Activated naive CD4-positive, alpha-beta T cell treated with Interleukin-2 at 50 U/mL for 16 hours (primary cell): ENCODE results near the gene XPNPEP2.

Source experiments
- DNase-seq: peaks from one replicate; pipeline ENCODE4 v3.0.0-alpha.2; 2020

XPNPEP2 gene, protein sequence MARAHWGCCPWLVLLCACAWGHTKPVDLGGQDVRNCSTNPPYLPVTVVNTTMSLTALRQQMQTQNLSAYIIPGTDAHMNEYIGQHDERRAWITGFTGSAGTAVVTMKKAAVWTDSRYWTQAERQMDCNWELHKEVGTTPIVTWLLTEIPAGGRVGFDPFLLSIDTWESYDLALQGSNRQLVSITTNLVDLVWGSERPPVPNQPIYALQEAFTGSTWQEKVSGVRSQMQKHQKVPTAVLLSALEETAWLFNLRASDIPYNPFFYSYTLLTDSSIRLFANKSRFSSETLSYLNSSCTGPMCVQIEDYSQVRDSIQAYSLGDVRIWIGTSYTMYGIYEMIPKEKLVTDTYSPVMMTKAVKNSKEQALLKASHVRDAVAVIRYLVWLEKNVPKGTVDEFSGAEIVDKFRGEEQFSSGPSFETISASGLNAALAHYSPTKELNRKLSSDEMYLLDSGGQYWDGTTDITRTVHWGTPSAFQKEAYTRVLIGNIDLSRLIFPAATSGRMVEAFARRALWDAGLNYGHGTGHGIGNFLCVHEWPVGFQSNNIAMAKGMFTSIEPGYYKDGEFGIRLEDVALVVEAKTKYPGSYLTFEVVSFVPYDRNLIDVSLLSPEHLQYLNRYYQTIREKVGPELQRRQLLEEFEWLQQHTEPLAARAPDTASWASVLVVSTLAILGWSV

DNA sequence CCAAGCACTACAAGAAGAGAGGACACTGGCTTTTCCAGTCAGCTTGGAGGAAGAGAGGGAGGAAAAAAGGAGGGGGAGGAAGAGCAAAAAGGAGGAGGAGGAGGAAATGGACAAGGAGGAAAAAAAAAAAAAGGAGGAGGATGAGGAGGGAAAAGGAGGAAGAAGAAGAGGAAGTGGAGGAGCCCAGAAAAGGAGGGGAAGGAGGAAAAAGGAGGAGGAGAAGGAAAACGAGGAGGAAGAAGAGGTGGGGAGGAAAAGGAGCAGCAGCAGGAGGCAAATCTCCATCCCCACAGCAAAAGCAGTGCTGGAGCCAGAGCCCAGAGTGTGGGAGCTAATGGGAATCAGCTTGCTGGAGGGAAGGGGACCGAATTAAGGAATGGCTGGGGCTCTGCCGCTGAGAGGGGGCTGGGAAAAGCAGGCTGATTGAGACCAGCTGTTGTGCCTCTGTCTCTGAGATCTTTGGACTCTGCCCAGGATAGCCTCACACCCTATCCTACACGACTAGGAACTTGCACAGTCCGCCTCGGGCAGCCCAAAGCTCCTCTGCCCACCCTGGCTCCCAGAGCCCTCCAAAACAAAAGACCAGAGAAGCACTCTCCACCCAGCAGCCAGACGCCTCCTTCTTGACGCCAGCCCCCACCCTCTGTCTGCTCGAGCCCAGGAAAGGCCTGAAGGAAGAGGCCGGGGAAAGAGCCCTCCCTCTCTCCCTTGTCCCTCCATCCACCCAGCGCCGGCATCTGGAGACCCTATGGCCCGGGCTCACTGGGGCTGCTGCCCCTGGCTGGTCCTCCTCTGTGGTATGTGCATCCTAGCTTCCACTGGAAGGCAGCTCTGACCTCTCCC is at the start of gene XPNPEP2:
Gene XPNPEP2 (plus strand): TSS at position 514 of the 843 bp plus-strand sequence. CDS start 235 bp downstream, at position 749.
- DNase-seq = no peak

DNA sequence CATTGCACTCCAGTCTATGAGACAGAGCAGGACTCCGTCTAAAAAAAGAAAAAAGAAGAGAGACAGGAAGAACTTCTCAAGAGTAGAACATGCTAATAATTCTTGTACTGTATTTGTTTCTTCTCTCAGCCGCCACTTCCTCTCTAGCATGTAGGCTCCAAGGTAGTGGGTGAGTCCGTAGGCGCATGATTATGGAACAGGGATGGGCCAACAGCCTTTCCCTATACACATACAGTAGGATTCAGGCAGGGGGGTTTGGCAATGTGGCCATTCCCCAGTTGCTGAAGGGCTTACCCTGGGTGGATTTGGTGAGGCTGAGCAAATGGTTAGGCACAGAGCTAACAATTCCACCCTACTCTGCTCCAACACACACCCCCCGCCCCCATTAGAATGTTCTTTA is 49.0 kb upstream of the XPNPEP2 start:
- DNase-seq = no peak

DNA sequence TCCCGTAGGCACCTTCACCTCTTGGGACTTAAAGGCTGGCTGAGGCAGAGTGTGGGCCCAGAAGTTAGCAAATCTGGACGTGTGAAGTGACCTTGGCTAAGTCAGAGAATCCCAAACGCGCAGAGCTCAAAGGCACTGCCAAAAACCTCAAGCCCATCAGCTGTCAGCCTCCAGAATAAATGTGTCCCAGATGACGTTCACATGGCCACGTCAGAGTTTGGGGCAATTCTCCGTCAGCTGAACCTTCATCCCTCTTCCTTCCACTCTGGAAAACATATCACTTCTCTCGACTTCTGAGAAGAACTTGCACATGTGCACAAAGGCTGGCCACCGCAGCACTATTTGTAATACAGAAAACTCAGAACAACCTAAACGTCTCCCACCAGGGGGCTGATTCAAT is 48.3 kb upstream of the XPNPEP2 start:
- DNase-seq = no peak

- no peak for DNase-seq
Measured at GRCh38 chrX:129693354-129693753, 45.4 kb upstream of the XPNPEP2 start.

- no peak for DNase-seq
Measured at GRCh38 chrX:129694805-129695204, 44.0 kb upstream of the XPNPEP2 start.

DNA sequence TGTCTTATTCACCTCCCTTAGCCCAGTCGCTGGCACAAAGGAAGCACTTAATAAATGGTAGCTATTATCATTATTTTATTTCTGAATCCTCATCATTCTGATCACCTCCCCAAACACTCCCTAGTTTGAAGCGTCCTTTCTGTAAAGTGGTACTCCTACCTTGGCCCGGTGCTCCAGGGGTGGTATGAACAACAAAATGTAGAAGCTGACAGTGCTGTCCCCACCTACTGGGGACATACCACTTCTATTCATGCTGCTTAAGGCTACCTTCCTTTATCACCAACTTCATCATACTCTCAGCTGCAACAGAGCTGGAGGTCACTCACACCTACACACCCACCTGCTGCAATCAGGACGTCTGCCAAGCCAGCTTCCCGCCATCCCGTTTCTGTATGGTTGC is 43.2 kb upstream of the XPNPEP2 start:
- DNase-seq = no peak

GRCh38 chrX:129695937-129696336 is 42.8 kb upstream of the XPNPEP2 start:
- no peak for DNase-seq

- no peak for DNase-seq
Measured at GRCh38 chrX:129696463-129697155, 42.2 kb upstream of the XPNPEP2 start.

DNA sequence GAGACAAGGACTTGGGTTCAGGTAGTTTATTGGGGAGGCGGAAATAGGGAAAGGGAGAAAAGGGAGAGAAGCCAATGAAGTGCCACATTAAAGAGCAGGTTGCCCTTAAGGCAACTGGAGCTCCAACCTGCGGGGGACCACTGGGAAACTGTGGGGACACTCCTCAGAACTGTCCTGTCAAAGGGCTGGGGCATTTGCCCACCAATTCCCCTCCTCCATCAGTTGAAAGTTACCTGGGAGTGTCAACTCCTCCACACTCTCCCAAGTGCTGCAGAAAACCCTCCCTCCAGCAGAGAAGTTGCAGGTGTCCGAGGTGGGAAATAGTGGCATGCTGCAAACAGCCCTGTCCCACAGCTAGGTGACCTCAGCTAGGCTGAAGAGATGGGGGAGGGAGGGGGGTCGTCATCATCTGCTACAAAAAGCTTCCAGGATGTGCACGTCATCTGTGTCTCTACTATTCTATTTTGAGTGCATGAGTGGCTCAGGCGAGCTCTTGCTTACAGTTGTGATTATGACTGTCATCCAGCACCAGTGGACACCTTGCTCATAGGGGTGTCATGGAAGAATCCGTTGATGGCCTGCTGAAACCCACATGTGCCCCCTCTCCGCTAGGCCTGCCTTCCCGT is 41.5 kb upstream of the XPNPEP2 start:
- DNase-seq = no peak

DNA sequence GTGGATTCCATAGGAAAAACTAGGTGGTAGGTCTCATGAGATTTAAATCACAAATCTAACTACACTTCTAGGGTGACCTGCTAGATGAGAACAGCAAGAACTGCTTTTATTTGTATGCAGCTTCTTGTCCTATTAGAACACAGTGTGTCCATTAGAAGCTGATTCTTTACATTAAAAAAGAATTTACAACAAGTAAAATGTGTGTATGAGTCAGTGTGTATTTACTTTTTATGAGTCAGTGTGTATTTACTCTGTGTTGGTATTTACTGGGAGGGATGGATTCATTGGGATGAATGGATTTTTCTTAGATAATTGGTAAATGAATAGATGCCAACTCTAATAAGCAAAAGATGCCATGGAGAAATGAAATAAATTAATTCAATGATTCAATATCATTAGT is 40.6 kb upstream of the XPNPEP2 start:
- no peak for DNase-seq

DNA sequence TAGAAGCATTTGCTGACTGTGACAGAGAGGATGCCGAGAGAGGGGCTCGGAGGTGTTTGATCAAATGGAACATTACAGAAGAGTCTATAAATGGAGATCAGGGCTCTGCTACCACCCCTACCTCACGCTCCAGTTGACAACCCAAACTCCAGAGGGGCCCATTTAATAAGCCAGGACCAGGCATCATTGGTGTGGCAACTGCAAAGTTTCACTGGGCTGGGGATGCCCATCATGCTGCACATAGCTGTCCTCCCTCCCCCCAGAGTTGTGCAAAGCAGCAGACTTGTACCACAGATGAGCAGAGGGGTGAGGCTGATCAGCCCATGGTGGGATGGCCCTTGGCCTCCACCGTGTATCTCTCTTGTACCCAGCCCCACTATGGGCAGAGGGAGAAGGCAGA is 38.2 kb upstream of the XPNPEP2 start:
- DNase-seq = no peak

DNA sequence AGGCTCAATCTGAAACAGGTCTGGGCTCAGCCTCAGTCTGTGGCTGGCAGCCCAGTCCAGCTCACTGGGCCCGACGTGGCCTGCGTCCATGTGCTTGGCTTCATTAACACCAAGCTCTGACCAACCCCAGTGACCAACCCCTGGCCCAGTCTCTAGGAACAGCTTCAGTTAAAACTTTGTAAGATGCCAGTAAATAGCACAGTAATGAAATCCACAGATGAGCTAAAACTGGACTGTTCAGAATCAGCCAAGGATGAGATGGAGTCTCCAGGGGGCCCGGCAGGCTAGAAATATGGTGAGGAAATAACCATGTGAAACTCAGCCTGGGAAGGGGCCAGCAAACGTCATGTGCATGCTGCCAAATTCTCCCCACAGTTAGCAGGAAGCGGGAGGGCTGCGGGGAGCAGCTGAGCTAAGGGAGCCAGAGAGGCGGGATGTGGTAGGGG is 37.1 kb upstream of the XPNPEP2 start:
- DNase-seq = no peak

DNA sequence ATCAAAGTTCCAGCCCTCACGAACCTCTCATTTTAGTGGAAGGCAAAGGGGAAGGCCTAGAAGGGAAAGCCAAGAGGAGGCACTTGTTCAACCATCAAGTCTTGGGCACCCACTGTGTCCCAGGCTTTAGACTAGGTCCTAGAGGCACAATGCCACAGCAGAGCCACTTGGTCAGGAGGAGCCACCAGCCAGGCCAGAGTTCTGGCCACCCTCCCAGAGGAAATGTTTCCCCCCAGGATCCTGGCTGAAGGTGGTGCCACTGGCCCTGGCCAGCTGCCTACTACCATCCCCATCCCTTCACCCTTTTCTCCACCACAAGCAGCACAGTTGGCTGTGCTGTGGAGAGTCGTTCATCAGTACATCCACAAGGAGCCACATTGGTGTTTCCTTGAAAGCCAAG is 34.3 kb upstream of the XPNPEP2 start:
- no peak for DNase-seq

DNA sequence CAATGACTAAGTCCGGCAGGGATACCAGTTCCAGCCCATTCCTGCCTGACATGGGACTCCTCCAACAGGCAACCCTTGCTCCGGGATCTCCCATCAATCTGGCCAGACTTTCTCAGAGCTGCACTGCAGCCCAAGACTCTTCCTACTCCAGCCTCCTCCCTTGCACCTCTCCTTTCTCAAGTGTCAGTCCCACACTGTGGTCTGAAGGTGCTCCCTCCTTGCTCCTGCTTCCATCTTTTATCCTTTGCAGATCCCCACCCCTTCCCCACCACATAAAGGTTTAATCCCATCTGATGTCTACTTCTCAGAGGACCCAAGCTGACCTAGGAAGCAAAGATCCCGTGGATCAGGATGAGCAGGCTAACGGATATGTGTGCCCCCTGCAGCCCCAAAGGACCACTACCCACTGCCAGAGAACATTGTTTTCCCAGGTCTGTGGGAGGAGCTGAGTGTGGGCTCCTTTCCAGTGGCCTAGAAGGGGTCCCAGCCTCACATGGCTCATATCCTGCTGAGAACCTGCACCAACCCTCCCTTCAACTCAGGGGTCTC is 33.3 kb upstream of the XPNPEP2 start:
- no peak for DNase-seq

- DNase-seq = no peak
Measured at GRCh38 chrX:129705988-129706387, 32.8 kb upstream of the XPNPEP2 start.

DNA sequence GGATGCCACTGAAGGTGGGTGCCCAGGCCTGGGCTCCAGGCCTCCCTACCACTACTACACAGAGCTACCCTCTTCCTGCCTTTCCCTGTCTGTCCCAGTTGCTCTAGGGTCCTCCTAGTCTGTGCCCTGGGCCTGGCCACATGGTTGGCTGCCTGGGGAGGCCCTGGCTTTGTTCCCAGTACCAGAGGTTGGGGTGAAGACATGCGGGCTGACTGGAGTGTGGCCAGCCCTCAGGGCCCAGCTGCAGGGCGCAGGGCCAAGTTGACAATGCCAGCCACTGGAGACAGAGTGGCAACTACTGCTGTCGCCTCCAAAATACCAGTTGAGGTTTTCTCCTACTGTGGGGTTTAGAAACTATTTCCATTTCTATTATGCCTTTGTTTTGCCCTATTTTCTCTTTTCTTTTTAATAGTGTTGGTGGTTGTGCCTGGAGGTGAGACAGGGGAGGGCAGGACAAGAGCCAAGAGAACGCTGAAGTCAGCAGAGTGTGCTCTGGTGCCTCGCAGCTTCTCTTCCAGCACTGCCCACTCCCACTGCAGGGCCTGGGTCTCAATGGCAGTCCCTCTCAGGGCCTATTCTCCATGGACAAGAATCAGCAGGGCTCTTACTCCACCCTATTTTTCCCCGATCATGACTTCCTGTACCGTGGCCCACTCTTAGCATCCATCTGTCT is 32.2 kb upstream of the XPNPEP2 start:
- DNase-seq = no peak

GRCh38 chrX:129714581-129714980 is 24.2 kb upstream of the XPNPEP2 start:
- no peak for DNase-seq

- DNase-seq = no peak
Measured at GRCh38 chrX:129716507-129716906, 22.3 kb upstream of the XPNPEP2 start.

DNA sequence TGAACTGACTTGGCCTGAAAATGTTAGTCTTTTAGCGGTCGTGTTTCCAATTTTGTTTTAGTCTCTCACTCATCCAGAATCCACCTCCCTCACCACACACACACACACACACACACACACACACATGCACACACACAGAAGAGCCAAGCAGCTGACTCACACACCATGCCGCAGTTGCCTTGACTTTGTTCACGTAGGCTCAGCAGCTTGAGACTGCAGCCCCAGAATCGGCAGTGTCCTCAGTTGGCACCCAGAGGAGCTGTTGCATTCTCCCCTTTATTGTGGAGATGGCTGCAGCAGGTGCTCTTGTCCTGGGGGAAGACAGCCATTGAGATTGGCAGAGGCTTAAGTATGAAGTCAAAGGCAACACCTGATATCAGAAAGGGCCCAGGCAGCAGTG is 20.9 kb upstream of the XPNPEP2 start:
- DNase-seq = no peak

- DNase-seq = no peak
Measured at GRCh38 chrX:129718676-129719075, 20.1 kb upstream of the XPNPEP2 start.

DNA sequence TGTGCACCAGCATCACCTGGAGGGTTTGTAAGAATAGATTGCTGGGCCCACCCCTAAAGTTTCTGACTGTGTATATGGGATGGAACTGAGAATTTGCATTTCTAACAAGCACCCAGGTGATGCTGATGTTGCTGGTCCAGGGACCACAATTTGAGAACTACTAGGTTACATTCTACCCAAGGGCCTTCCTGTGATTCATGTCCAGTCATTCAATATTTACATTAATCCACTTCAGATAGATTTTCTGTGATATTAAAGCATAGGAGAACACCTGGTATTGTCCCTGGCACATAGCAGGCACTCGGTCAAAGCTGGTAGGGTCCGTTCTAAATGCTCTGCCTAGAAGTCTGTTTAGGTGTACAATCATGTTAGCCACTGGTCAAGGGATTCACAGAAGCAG is 19.5 kb upstream of the XPNPEP2 start:
- no peak for DNase-seq
